ENCODE results near the gene PDZRN4.
"Not testable (repeated sequence)": the region's sequence is repeated elsewhere in the genome, so short reads cannot be mapped to it uniquely, and the experiment has no call there.

The PDZRN4 gene

DNA sequence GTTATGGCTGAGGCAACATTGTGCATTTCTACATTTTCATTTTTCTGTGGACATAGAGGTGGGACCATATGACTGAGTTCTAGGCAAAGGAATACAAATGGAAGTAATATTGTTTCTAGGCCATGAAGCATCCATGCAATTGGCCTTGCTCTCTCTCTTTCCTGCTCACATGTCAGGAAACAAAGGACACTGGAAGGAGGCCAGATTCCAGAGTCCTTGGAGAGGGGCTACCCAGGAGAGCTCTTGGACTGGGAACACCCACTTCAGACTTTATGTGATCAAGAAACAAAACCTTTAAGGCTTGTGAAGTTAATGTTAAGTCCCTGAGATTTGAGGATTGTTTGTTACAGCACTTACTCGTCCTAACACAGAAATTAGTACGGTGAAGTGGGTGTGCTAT lies 32.8 kb downstream of the PDZRN4 start:
- peak; percentile 21 for DNase-seq

GRCh38 chr12:41221491-41221890 lies 33.4 kb downstream of the PDZRN4 start:
- no peak for DNase-seq

- DNase-seq: peak; percentile 44
Measured at GRCh38 chr12:41223600-41223999, 35.5 kb downstream of the PDZRN4 start.

DNA sequence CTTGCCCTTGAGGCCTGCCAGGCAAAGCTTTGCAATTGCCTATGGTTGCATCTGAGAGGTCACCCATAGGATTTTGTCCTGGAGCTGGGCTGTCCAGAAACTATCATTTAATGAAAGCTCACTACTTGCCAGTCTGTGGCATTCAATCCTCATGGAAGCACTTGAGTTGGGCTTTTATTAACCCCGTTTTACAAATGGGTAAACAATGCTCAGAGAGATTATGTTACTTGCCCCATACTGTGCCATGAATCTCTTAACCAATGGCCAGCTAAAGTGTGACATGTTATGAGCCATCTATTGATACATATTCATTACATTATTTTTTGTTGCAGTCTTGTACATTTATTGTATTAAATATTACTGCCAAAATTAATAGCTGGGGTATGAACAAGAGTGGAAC lies 35.9 kb downstream of the PDZRN4 start:
- no peak for DNase-seq

- DNase-seq: no peak
Measured at GRCh38 chr12:41225179-41225578, 37.1 kb downstream of the PDZRN4 start.

- DNase-seq: no peak
Measured at GRCh38 chr12:41228066-41228820, 40.1 kb downstream of the PDZRN4 start.

- DNase-seq: no peak
Measured at GRCh38 chr12:41230756-41231155, 42.6 kb downstream of the PDZRN4 start.

- DNase-seq: peak; percentile 18
Measured at GRCh38 chr12:41234692-41235091, 46.6 kb downstream of the PDZRN4 start.

GRCh38 chr12:41242603-41243002 lies 54.5 kb downstream of the PDZRN4 start:
- no peak for DNase-seq

DNA sequence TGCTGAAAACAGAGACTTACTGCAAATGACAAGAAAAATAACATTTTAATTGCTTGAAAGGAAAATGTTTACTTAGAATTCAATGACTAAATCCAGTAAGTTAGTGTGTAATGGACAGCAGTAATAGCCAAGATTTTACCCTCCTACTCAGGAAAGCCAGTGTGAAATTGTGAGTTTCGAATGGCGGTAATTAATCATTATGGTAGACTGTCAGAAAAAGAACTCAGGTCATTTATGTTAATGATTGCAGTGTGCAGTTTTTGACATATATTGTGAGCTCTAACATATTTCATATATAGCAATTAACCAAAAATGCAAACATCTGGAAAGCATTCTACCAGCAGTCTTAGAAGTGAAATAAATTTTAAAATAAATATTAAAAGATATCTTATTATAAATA lies 60.3 kb downstream of the PDZRN4 start:
- DNase-seq: no peak

- DNase-seq: peak; percentile 62
Measured at GRCh38 chr12:41250748-41251147, 62.6 kb downstream of the PDZRN4 start.

GRCh38 chr12:41254004-41254914 lies 66.1 kb downstream of the PDZRN4 start:
- no peak for DNase-seq

GRCh38 chr12:41263196-41263595 lies 75.1 kb downstream of the PDZRN4 start:
- not testable (repeated sequence) for DNase-seq

GRCh38 chr12:41264281-41264680 lies 76.2 kb downstream of the PDZRN4 start:
- DNase-seq: peak; percentile 30

DNA sequence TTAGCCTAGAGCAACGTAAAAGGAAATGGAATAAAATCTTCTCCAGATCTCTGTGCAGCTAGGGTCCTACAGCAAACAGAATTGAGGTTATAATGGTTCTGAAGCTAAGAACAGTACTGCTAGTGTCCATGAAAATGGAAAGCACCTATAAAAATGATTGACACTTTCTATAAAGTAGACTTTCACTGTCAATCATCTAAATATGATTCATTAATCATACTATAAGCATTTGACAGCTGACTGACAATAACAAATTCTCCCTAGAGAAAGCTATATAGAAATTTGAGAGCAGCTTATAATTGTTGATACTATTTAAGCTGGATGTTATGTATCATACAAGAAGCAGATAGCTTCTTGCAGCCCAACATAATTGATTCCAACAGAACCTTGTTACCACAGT lies 80.9 kb downstream of the PDZRN4 start:
- no peak for DNase-seq

DNA sequence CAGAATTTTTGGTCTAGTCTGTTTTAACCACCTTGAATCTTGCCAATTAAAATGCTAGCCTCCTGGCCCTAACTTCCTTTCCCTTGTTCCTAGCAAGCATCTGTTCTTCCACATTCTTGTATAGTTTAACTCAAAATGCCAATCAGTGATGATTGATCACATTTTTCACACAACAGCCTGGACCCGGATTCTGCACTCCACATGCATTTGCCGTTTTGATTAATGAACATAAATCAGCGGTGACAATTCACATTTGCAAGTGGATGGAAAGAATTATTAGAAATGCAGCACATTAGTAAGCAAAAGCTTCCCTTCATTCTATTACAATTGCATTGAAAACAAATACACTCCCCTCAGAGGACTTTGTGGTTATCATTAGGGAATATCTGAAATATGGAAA lies 83.4 kb downstream of the PDZRN4 start:
- no peak for DNase-seq

- no peak for DNase-seq
Measured at GRCh38 chr12:41274643-41275042, 86.5 kb downstream of the PDZRN4 start.

- DNase-seq: peak; percentile 38
Measured at GRCh38 chr12:41277100-41277945, 89.2 kb downstream of the PDZRN4 start.

- DNase-seq: no peak
Measured at GRCh38 chr12:41277946-41278267, 89.8 kb downstream of the PDZRN4 start.

- DNase-seq: not testable (repeated sequence)
Measured at GRCh38 chr12:41280341-41281095, 92.4 kb downstream of the PDZRN4 start.

DNA sequence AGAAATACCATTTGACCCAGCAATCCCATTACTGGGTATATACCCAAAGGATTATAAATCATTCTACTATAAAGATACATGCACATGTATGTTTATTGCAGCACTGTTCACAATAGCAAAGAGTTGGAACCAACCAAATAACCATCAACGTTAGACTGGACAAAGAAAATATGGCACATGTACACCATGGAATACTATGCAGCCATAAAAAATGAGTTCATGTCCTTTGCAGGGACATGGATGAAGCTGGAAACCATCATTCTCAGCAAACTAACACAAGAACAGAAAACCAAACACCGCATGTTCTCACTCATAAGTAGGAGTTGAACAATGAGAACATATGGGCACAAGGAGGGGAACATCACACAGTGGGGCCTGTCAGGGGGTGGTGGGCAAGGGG lies 97.3 kb downstream of the PDZRN4 start:
- not testable (repeated sequence) for DNase-seq

DNA sequence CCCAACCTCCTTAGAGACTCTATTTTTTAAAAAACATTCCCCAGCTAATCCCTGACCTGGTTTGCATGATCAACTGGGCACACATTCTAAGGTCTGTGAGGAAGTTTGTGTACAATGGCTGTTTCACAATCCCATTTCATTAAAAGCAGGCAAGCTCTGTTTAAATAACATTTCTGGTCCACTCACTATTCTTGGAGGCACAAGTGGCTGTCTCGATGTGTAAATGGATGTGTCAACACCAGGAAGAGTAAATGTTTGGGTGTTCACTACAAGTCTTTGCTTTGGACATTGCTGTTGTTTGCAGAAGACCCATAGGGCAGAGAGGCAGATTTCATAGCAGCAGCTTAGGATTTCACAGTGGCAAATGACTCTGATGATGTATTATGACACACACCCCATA lies 98.3 kb downstream of the PDZRN4 start:
- peak; percentile 8 for DNase-seq

All from DMS79 treated with DMSO at 0.1 percent for 48 hours (cell line).